GM10248 (cell line): ENCODE results near the gene FCER1G.

Experiments used
- CTCF ChIA-PET: fragments of 300-600 bp; sonication (Branson Sonifier 250); formaldehyde crosslinking; extraction: SDS; loops from one replicate; lab custom pipeline; 2021; ENCODE audit warnings: antibody characterized with exemption; lab: Yijun Ruan, JAX
- POLR2A ChIA-PET: fragments of 350-650 bp; sonication (Branson Sonifier 250); formaldehyde crosslinking; extraction: SDS; loops from one replicate; lab custom pipeline; 2020; ENCODE audit warnings: antibody characterized with exemption; lab: Yijun Ruan, JAX
- DNase-seq: peaks from one replicate; pipeline ENCODE4 v3.0.0; 2012; ENCODE audit errors: extremely low spot score
- CTCF ChIP-seq: IDR thresholded peaks from 2 replicates; pipeline ENCODE4 v1.5.1; 2012; ENCODE audit warnings: mild to moderate bottlenecking, low read depth; ENCODE audit errors: extremely low read depth, missing control alignments, control extremely low read depth

Gene FCER1G

GRCh38 chr1:161225178-161225533, 10.1 kb downstream of the FCER1G start:
- POLR2A ChIA-PET = interaction anchor here (0.6 to 1.2 kb wide), 9 partner anchors 11 to 459 kb away, joined by 3 to 11 read pairs (median 4); partner anchors contain the start of genes NDUFS2 and PPOX
- no peak for TF ChIP-seq CTCF
- DNase-seq = no peak
- CTCF ChIA-PET = interaction anchor here (0.8 to 14.0 kb wide), 33 partner anchors 11 to 226 kb away, joined by 3 to 248 read pairs (median 6); partner anchors contain the start of genes CFAP126, FCER1G, NDUFS2 and NR1I3

GRCh38 chr1:161225534-161226319, 10.6 kb downstream of the FCER1G start, which contains the start of gene TOMM40L:
Gene TOMM40L, plus strand, starts transcription at chr1:161226060. Its CDS starts 430 bp downstream, at chr1:161226490.
- CTCF ChIA-PET = interaction anchor here (0.8 to 14.0 kb wide), 39 partner anchors 11 to 227 kb away, joined by 3 to 248 read pairs (median 6); partner anchors contain the start of genes CFAP126, FCER1G, NDUFS2 and NR1I3
- peak; percentile 58 for TF ChIP-seq CTCF
- POLR2A ChIA-PET = interaction anchor here (0.6 to 1.2 kb wide), 10 partner anchors 11 to 460 kb away, joined by 3 to 11 read pairs (median 4); partner anchors contain the start of genes NDUFS2 and PPOX
- DNase-seq = peak; percentile 94

- TF ChIP-seq CTCF = no peak
- POLR2A ChIA-PET = interaction anchor here (0.9 to 1.2 kb wide), 4 partner anchors 19 to 69 kb away, joined by 3 to 8 read pairs (median 4); partner anchors contain the start of gene PPOX
- CTCF ChIA-PET = interaction anchor here (0.8 to 14.0 kb wide), 39 partner anchors 11 to 228 kb away, joined by 3 to 248 read pairs (median 6); partner anchors contain the start of genes CFAP126, FCER1G, NDUFS2 and NR1I3
- DNase-seq = no peak
Measured at GRCh38 chr1:161226320-161226711, 11.2 kb downstream of the FCER1G start.

GRCh38 chr1:161226759-161227158, 11.7 kb downstream of the FCER1G start:
- no peak for DNase-seq
- CTCF ChIA-PET = interaction anchor here (0.6 to 14.0 kb wide), 32 partner anchors 10 to 182 kb away, joined by 3 to 248 read pairs (median 6); partner anchors contain the start of genes CFAP126, FCER1G, NDUFS2 and NR1I3
- POLR2A ChIA-PET = no interaction called here
- TF ChIP-seq CTCF = no peak

GRCh38 chr1:161227196-161227871, 12.2 kb downstream of the FCER1G start:
- DNase-seq = peak; percentile 83
- ChIA-PET CTCF (interaction anchor here (0.6 to 14.0 kb wide), 35 partner anchors 10 to 181 kb away, joined by 3 to 248 read pairs (median 6); partner anchors contain the start of genes B4GALT3, CFAP126, FCER1G and NDUFS2), POLR2A (interaction anchor here (0.6 kb wide), 1 partner anchor 110 kb away, joined by 3 read pairs; no protein-coding TSS in a partner anchor)
- TF ChIP-seq CTCF = peak; percentile 73
